Measurements from ENCODE around the gene RTN3. TPM values are rescaled to one million over a fixed set of nuclear protein-coding genes. Genes with fewer than 3 reads are reported as not detected.
A peak's percentile ranks its signal among the peaks of the same experiment; 100 is the strongest.
"Not testable (repeated sequence)": the region's sequence is repeated elsewhere in the genome, so short reads cannot be mapped to it uniquely, and the experiment has no call there.

Gene RTN3, protein sequence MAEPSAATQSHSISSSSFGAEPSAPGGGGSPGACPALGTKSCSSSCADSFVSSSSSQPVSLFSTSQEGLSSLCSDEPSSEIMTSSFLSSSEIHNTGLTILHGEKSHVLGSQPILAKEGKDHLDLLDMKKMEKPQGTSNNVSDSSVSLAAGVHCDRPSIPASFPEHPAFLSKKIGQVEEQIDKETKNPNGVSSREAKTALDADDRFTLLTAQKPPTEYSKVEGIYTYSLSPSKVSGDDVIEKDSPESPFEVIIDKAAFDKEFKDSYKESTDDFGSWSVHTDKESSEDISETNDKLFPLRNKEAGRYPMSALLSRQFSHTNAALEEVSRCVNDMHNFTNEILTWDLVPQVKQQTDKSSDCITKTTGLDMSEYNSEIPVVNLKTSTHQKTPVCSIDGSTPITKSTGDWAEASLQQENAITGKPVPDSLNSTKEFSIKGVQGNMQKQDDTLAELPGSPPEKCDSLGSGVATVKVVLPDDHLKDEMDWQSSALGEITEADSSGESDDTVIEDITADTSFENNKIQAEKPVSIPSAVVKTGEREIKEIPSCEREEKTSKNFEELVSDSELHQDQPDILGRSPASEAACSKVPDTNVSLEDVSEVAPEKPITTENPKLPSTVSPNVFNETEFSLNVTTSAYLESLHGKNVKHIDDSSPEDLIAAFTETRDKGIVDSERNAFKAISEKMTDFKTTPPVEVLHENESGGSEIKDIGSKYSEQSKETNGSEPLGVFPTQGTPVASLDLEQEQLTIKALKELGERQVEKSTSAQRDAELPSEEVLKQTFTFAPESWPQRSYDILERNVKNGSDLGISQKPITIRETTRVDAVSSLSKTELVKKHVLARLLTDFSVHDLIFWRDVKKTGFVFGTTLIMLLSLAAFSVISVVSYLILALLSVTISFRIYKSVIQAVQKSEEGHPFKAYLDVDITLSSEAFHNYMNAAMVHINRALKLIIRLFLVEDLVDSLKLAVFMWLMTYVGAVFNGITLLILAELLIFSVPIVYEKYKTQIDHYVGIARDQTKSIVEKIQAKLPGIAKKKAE
- polyA plus RNA-seq (2013, experiment 1 of 2; ENCODE audit: insufficient read length): 142 TPM
- polyA plus RNA-seq (2013, experiment 2 of 2; ENCODE audit: insufficient read length): 138 TPM

DNA sequence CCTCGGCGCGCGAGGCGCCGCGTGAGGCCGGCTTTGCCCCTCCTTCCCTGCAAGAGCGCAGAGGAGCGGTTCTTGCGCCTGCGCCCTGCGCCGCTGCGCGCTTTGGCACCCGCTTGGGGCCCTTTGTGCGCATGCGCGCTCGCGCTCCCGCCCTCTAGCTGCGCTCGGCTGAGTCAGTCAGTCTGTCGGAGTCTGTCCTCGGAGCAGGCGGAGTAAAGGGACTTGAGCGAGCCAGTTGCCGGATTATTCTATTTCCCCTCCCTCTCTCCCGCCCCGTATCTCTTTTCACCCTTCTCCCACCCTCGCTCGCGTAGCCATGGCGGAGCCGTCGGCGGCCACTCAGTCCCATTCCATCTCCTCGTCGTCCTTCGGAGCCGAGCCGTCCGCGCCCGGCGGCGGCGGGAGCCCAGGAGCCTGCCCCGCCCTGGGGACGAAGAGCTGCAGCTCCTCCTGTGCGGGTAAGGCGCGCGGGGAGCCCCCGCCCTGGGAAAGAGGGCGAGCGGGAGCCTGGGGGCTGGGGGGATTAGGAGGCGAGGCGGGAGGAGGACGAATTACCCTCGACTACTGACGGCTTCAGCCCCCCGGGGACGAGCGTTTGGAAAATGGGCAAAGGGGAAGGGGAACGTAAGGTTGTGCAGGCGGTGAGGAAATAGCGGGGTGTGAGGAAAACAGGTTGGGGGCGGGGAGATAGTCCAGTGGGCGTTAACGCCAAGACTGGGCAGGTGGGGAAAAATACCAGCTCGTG, at the start of gene RTN3:
RTN3 (plus strand) TSS at position 180 of the 745 bp plus-strand sequence; CDS start at position 317, 137 bp downstream.
- DNase-seq: peak; percentile 97

DNA sequence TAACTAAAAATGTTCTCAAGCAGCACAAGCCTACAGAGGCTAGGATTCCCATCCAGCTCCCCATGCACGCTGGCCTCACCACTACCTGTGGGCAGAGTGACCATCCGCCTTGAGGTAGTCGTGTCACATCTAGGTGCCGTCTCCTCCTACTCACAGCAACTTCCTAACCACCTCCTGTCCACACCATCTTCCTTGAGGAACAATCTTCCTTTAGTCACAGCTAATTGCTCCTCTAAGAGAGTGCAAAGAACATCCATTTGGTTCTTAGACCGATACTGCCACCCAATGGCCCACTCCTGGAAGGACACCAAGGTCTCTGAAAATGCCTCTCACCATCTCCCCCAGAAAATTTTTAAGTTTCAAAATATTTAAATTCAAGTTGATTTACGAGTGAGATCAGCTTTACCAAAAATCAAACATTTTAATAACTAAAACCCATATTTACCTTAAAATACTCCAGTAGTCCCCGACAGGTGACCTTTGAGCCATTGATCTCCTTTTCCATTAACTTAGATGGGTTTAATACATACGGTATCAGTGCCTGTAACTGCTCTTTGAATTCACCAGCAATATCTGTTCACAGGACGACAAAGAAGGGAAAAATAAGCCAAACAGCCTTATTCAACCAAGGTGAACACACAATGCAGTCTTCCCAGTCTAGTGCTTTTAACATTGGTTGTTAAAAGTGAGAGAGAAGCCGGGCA, 45.4 kb upstream of the RTN3 start:
- peak; percentile 50 for DNase-seq

DNA sequence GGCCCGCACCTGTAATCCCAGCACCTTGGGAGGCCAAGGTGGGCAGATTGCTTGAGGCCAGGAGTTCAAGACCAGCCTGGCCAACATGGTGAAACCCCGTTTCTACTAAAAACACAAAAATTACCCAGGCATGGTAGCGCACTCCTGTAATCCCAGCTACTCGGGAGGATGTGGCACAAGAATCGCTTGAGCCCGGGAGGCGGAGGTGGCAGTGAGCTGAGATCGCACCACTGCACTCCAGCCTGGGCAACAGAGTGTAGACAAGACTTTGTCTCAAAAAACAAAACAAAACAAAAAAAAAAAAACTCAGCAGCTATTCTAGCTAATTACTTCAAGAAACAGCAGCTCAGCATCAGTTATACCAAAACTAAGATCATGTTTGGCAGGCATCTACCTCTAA, 42.9 kb upstream of the RTN3 start:
- DNase-seq: not testable (repeated sequence)

DNA sequence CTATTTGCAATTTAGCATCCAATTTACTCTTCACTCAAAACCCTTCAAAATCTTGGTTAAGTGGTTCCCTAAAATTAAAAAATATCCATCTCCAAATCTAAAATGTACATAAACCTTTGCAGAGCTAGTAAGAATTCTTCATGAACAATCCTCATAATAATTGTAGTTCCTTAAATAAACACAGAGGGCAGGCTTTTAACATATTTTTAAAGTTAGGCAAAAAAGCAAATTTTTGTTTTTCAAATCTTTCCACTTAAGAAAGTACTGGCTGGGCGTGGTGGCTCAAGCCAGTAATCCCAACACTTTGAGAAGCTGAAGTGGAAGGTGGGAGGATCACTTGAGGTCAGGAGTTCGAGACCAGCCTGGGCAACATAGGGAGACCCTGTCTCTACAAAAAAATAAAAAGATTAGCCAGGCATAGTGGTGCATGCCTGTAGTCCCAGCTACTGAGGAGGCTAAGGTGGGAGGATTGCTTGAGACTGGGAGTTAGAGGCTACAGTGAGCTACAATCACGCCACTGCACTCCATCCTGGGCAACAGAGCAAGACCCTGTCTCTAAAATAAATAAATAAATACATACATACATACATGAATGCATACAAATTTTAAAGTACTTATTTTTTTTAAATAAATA, 42.0 kb upstream of the RTN3 start:
- DNase-seq: peak; percentile 21

DNA sequence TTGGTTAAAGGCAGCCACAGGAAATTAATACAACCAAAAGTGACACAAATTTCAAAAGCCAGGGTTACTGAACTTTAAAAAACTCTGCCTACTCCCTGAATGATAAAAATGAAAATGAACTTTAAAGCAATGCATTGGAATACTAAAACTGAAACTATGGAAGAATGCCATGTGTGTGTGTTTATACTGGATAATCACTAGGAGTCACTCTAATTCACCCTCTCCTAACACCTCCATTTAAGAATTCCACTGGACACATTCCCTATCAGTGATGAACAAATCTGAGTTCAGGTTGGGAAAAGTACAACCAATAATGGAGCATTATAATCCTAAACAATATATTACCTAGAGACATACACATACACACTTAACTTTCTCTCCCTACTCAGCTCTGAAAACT, 39.6 kb upstream of the RTN3 start:
- DNase-seq: no peak

DNA sequence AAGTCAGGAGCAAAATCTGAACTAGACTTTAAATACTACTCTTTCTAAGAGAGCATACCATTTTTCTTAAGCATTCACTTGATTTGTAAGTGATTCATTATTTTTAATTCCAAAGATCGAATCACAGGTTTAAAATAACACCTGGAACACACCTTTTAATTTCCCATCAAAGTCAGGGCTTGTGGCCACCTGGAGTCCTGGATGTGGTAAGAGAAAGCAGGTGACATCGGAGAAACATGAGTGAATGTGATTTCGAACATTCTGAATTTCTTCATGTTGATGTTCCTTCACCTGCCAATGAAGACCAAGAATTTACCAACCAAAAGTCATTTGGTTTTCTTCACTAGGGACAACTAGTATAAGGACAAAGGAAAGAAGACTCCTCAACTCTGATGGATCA, 38.1 kb upstream of the RTN3 start:
- no peak for DNase-seq

DNA sequence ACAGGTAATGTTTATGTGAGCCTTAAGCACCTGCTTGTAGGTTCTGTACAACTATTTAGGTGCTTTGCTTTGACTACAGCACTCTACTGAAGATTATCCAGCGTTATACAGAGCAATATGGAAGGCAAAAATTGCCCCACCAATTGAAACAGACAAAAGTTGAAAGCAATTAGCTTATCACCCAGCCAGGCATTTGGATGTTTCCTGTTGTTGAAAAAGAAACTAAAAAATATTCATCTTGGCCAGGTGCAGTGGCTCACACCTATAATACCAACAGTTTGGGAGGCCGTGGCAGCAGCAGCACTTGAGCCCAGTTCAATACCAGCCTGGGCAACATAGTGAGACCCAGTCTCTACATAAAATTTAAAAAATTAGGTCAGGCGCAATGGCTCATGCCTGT, 28.6 kb upstream of the RTN3 start:
- DNase-seq: no peak

DNA sequence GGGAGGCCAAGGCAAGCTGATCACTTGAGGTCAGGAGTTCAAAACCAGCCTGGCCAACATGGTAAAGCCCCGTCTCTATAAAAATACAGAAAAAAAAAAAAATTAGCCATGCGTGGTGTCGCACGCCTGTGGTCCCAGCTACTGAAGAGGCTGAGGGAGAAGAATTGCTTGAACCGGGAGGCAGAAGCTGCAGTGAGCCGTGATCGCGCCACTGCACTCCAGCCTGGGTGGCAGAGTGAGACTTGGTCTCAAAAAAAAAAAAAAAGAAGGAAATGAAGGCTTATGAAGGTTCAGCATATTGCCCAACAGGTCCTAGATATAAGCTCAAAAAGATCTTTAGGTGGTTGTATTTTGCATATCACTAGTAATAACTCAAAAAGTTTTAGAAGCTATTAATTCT, 20.3 kb upstream of the RTN3 start:
- no peak for DNase-seq

DNA sequence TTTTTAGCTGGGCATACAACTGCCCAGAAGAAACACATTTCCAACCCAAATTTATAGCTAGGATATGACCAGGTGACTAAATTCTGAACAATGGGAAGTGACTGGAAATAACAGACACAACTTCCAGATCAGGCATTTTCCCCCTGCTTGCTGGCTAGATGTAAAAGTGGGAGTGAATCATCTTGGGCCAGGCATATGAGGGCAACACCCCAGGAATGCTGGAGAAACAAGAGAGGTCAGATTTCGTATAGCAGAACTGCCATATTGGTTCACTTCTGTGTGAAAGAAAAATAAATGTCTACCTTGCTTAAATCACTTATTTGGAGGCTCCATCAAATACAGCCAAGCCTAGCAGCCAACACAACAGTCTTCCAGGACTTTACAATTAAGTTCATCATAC, 17.5 kb upstream of the RTN3 start:
- peak; percentile 76 for DNase-seq

DNA sequence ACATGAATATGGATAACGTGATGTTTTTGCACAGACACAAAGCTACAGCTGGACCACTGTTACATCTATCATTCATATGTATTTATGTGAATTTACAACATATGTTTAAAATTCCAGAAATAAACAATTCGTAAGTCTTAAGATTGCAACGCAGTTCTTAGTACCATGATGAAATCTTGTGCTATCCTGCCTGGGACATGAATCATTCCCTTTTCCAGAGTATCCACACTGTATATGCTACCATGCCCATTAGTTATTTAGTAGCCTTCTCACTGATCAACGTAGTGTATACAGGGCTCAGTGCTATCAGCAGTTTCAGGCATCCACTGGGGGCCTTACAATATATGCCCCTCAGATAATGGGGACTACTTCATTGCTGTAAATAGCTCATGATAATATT, 14.4 kb upstream of the RTN3 start:
- DNase-seq: peak; percentile 81

DNA sequence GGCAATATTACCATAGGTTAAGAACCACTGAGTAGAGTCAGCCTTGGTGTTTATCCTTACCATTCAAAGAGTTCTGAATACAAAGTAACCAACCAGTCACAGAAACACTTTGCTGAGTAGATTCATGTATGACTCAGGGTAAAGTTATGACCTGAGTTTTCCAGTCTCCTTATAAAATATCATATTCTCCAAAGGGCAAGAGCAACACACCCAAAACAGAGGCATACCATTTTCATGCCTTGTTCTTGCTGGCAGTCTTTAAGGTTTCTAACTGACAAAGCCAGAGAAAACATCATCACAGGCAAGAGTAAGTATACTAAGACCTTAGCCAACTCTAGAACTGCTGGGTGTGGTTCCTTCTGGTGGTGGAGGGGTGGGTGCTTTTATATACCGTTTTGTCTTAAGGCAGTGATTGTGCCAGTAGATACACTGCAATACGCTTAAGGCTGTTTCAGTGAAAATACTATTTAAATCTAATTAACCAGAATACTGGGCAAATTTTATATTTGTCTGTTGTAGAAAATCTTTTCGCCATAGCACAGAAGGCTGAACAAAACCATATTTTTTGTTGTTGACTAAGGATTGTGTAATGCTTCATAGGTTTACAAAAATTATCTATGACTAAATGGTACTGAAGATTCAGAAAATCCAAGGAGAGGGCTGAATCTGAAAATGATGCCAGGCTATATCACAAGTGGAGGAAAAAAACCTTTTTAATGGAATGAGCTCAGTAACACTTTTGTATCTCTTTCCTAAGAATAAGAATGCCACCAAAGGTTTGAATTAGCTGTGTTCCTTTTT, 13.1 kb upstream of the RTN3 start:
- peak; percentile 93 for DNase-seq

DNA sequence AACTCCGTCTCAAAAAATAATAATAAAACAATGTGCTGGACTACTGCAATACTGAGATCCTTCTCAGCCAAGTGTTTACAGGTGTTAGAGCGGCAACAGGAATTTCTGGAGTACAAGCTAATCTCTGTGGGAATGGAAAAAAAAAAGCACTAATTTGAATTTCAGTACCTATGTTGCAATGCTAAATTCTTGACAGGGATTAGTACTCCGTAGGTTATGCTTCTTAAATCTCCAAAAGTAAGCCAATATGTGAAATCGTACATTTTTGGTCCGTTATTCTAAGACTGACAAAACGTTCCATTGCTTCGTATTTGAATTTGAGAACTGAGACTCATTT, 11.2 kb upstream of the RTN3 start:
- DNase-seq: no peak

DNA sequence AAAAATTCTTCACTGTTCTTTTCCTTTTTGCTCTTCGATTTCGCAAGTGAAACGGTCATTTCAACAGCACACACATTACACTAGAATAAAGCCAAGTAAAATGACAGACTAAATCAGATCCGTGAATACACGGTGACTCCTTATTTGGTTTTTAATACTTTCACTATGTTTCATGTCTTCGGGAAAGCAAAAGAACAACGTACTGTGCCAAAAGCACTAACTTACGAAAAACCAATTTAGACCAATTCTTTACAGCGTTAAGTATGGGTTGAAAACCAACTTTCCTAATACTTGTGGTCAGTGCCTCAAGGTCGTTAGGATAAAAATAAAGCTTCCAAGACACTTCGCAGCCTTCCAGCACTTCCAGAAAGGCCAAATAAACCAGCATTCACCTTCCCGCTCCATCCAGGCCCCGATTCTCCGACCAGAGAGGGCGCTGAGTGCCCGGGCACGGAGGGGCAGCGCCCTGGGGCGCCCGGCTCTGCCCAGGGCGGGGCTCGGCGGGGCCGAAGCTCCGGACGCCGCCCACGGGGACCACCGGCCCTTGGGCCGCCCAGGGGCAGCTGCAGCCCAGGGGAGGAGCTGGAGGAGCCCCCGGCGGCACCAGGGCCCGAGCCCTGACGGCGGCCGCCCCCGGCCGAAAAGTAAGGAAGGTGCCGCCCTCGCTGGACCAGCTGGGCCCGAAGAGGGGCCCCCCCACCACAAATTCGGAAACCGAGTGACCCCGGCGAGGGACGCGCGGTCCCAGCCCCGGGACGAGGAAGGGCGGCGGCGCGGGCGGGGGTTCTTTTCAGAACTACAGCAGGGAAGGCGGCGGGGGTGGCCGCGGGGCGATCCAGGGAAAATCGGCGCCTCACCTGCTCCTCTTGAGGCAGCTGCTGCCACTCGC, 10.6 kb upstream of the RTN3 start:
- peak; percentile 45 for DNase-seq

DNA sequence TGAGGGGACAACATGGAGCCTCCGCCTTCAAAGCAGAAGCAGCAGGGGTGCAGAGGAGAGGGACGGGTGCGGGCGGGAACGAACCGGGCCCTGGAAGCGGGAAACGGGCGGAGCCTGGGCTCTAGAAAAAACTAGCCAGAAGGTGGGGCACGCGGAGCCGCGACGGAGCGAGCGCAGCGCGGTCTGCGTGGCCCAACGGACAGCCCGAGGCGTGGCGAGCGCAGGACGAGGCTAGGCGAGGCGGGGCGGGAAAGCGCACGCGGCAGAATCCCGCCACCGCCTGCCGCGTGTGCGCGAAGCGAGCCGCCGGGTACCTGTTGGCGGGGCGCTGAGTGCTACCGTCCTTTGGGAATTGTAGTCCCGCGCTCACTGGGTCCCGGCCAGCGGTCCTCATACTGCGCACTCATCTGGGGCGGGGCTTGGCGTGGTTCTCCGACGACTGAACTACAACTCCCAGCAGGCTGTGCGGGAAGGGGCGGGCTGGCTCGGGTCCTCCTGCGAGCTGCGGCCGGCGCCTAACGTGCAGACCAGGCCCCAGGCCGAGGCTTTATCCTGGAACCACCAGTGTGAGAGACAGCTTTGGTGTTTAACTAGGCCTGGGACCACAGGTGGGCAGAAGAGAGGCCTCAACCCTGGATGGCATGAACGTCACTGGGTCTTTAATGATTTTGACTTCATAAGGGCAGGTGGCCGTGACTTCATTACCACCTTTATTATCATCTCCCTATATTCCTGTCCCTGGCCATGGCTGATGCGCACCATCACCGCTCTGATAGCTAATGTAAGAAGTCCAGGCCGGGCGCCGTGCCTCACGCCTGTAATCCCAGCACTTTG, 9.8 kb upstream of the RTN3 start, which contains the start of gene ATL3:
ATL3 (minus strand) TSS at position 55 of the 834 bp plus-strand sequence; CDS start at position 14, 41 bp downstream.
- peak; percentile 97 for DNase-seq

DNA sequence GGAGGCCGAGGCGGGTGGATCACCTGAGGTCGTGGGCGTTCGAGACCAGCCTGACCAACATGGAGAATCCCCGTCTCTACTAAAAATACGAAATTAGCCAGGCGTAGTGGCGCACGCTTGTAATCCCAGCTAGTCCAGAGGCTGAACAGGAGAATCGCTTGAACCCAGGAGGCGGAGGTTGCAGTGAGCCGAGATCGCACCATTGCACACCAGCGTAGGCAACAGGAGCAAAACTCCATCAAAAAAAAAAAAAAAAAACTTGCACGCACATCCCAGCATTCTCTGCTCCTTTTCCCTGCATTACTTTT, 9.2 kb upstream of the RTN3 start:
- no peak for DNase-seq

DNA sequence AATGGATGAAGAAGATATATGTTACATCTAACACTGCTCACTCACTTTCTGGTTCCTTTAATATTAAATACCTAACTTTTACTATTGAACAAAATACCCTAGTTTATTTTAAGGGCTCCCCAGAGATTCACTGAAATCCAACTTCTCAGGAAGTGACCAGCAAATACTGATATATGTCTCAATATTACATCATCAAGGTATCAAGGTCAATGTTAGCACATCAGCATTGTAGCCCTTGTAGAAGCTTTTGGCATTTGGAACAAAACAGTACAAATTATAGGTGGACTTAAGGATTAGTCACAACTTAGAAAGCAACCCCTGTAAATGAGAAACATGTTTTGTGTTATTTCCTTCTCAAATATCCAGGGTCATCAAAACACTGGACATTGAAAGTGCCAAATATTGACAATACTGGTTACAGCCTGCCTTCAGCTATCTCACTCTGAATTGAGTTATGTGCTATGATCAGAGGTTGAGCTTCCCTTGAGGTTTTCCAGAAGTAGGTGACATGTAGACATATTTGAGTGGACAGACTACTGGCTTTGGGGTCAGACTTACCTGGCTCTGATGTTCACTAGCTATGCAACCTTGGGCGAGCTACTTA, 8.3 kb upstream of the RTN3 start:
- DNase-seq: no peak

DNA sequence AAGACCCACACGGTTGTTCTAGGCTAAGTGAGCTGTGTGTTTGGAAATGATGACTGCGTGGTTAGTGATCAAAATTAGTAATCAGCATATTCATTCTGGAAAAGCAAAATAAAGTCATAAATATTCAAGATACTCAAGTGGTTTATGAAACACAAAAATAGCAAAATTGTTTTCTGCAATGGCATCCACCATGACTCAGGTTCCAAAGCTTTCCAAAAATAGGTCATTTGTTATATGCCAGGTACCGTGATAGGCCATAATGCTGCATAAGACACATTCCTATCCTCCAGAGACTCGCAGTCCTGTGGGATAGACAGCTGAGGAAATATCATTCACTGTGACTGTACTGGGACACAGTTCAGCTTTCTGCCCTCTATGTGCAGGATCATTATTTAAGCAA, 7.7 kb upstream of the RTN3 start:
- no peak for DNase-seq

DNA sequence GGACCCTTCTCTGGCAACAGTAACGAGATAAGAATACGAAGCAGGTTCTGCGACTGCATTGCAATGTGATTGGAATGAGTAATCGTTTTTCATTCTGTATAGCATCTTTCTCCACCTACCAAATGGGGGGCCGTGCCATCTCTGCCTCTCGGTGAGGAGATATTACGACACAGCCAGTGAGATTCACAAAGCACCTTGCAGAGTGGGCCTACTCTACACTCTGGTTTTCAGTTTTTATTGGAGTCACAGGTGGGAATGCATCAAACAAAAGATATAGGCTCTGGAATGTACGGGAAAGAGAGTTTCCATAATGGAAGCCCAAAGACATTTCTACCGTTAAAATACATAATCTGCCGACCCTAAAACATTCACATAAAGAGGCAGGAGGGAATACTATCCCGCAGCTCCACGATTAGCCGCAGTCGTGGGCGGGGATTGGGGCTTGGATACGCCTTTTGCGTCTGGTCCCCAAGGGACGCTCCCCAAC, 423 bp upstream of the RTN3 start:
- no peak for DNase-seq

Data from fibroblast of skin of abdomen (primary cell).